Thoracic aorta (tissue), 2 donors: Measurements from ENCODE around the gene MYEF2. TPM values are rescaled to one million over a fixed set of nuclear protein-coding genes. Genes with fewer than 3 reads are reported as not detected.

Experiments used
- ATAC-seq: fragments of 150-250 bp; one replicate; pipeline ENCODE4 v1.8.0; 2017; ENCODE audit warnings: low read depth; ENCODE audit not compliant: insufficient number of reproducible peaks, low FRiP score
- DNase-seq: peaks from one replicate; pipeline ENCODE4 v3.0.0-alpha.2; 2020; ENCODE audit warnings: low spot score
- H3K27ac ChIP-seq, 2 donors: fragments of 200-600 bp; sonication (generic); 1 replicate in 1 of 2; 2 replicates in 1 of 2; pipeline ENCODE4 v1.5.1; 2016; ENCODE audit warnings: mild to moderate bottlenecking in 2 of 2, moderate library complexity in 2 of 2
- H3K27me3 ChIP-seq: fragments of 200-600 bp; sonication (generic); replicated peaks from 2 replicates; pipeline ENCODE4 v1.6.0; 2016; ENCODE audit warnings: mild to moderate bottlenecking; ENCODE audit not compliant: insufficient read depth
- H3K36me3 ChIP-seq: fragments of 200-600 bp; sonication (generic); one replicate; pipeline ENCODE4 v1.5.1; 2016
- H3K4me1 ChIP-seq, 2 donors: fragments of 200-600 bp; sonication (generic); 1 replicate in 1 of 2; 2 replicates in 1 of 2; pipeline versions ENCODE4 v1.5.1 to v1.6.0; 2016; ENCODE audit warnings: low read depth in 2 of 2, mild to moderate bottlenecking in 1 of 2; ENCODE audit not compliant: control insufficient read depth in 1 of 2
- H3K4me3 ChIP-seq: fragments of 200-600 bp; sonication (generic); 2 replicates; pipeline ENCODE4 v1.5.1; 2016; ENCODE audit warnings: mild to moderate bottlenecking
- H3K9me3 ChIP-seq: fragments of 200-600 bp; sonication (generic); 2 replicates; pipeline ENCODE4 v1.5.1; 2016
- total RNA-seq, 2 donors: library from RNA; depleted of rRNA; stranded (reverse); fragments of >200 nt; gene quantifications; one replicate each; pipeline versions ENCODE4 v1.1.0 to v1.2.3, GENCODE V29; 2016
- TF ChIP-seq, protein P1 (sequence below): fragments of 200-600 bp; sonication (generic); IDR thresholded peaks from one replicate; pipeline ENCODE4 v1.5.1; 2019; ENCODE audit warnings: antibody characterized with exemption

MYEF2 gene
- total RNA-seq, 2 donors from 2014 or later = 63.5 to 168 TPM

DNA sequence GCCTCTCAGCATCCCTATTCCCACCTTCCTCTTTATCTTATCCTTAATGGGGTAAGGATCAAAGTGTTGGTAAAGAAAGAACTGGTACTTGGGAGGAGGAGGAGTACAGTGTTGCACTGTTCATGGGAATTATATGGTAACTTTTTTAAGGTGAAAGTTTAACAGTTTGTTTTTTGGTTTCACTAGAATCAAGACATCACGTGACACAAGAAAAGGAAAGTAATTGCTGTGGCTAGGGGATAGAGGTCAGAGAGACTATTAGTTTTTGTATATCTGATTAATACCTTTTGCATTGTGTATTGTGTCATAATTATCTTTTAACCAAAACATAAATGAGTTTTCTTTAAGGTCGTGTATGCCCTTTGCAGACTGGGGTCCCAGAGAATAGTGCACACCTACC is 80.8 kb downstream of the MYEF2 start:
- H3K27ac ChIP-seq = no peak overlapping the region
- ATAC-seq = no peak

DNA sequence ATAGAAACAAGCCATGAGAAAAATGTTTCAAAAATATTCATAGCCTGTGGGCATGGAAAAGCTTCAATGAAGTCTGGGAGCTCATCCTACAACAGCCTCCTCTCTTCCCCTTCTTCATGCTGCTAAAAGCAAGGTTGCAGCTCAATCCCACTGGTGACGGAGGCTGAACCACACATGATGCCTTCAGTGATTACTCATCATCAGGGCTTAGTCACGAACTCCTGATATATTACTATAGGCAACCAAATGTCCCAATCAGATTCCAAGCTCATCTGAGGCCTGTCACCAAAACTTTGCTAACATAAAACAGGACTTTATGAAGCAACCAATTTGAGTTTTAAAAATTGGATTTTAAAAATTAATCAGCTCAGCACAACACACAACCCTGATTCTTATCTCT is 81.3 kb downstream of the MYEF2 start:
- DNase-seq (no peak), ATAC-seq (no peak)
- Histone ChIP-seq H3K4me3 (no peak overlapping the region), H3K27me3 (no peaks in the 10 kb centered on the region), H3K27ac (no peak overlapping the region), H3K9me3 (no peaks in the 10 kb centered on the region), H3K36me3 (no peaks in the 10 kb centered on the region), H3K4me1 (no peaks in the 10 kb centered on the region)
- TF ChIP-seq, protein P1, sequence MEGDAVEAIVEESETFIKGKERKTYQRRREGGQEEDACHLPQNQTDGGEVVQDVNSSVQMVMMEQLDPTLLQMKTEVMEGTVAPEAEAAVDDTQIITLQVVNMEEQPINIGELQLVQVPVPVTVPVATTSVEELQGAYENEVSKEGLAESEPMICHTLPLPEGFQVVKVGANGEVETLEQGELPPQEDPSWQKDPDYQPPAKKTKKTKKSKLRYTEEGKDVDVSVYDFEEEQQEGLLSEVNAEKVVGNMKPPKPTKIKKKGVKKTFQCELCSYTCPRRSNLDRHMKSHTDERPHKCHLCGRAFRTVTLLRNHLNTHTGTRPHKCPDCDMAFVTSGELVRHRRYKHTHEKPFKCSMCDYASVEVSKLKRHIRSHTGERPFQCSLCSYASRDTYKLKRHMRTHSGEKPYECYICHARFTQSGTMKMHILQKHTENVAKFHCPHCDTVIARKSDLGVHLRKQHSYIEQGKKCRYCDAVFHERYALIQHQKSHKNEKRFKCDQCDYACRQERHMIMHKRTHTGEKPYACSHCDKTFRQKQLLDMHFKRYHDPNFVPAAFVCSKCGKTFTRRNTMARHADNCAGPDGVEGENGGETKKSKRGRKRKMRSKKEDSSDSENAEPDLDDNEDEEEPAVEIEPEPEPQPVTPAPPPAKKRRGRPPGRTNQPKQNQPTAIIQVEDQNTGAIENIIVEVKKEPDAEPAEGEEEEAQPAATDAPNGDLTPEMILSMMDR = no peak

More for the DNA sequence above, 80.8 kb downstream of the MYEF2 start:
- TF ChIP-seq, protein P1 = no peak
- Histone ChIP-seq H3K27me3 (no peaks in the 10 kb centered on the region), H3K4me1 (no peaks in the 10 kb centered on the region), H3K4me3 (no peak overlapping the region), H3K9me3 (no peaks in the 10 kb centered on the region), H3K36me3 (no peaks in the 10 kb centered on the region)
- no peak for DNase-seq

DNA sequence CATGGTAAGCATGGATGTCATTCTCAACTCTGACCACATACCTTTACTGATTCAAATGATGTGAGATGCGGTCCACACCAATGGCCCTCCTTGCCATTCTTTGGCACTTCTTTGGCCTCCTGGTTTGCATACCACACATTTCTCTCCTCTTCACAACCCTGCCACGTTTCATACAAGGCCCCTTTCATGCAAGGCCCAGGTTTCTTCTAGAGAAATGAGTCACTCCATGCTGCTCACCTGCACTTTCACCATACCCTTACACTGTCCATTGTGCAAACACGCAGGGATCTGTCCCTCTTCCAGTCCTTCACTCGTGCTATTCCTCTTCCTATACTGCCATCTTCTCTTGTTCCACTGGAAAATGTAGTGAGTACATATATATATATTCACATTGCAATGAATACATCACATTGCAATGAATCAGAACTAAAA is 81.7 kb downstream of the MYEF2 start:
- Histone ChIP-seq H3K4me3 (no peak overlapping the region), H3K27me3 (no peaks in the 10 kb centered on the region), H3K27ac (no peak overlapping the region), H3K9me3 (no peaks in the 10 kb centered on the region), H3K36me3 (no peaks in the 10 kb centered on the region), H3K4me1 (no peaks in the 10 kb centered on the region)
- DNase-seq (no peak), ATAC-seq (no peak)
- TF ChIP-seq, protein P1 = no peak

DNA sequence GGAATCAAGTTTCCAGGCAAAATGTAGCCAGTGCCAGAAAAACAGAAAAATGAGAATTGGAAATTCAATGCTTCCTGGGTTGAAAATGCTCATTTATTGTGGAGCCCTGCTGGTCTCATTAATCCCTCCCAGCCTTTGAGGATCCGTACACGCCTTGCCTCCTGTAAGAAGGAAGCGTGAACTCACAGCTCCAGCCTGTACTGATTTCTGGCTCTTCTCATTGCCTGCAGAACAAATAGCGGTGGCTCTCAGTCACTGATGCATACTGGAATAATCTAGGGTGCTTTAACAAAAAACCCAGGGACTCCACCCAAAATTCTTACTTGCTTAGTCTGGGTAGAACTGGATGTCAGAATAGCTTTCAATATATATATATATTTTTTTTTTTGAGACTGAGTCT is 86.6 kb downstream of the MYEF2 start:
- ATAC-seq (no peak), DNase-seq (no peak)
- H3K4me3 ChIP-seq = no peak overlapping the region
- no peaks in the 10 kb centered on the region for H3K9me3 ChIP-seq
- TF ChIP-seq, protein P1 = no peak
- peaks cover 0 to 8% of the 10 kb centered on the region in 2 donors for H3K4me1 ChIP-seq
- H3K36me3 ChIP-seq = no peaks in the 10 kb centered on the region
- no peaks in the 10 kb centered on the region for H3K27me3 ChIP-seq
- H3K27ac ChIP-seq = no peak overlapping the region

DNA sequence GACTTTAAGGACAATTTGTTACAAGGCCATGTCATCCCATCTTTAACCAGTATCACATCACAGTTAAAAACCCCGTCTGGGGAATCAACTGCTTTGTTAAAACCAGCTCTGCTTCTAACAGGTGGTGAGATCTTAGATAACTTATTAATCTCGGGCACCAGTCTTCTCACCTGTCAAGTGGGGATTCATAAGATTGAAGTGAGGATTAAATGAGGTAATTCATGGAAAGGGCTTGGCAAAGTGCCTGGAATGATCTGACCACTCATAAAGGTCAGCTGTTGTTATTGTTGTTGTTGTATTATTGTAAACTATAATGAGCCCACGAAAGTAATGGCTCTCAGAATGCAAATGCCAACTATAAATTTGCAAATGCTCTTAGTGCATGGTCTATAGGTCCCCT is 87.4 kb downstream of the MYEF2 start:
- DNase-seq (no peak), ATAC-seq (no peak)
- TF ChIP-seq, protein P1 = no peak
- H3K4me1 ChIP-seq = peaks cover 0 to 17% of the 10 kb centered on the region in 2 donors
- H3K27me3 ChIP-seq = no peaks in the 10 kb centered on the region
- no peak overlapping the region for H3K27ac ChIP-seq
- no peaks in the 10 kb centered on the region for H3K9me3 ChIP-seq
- H3K4me3 ChIP-seq = no peak overlapping the region
- H3K36me3 ChIP-seq = no peaks in the 10 kb centered on the region
